Thyroid gland (tissue), 4 donors: ENCODE results near the gene SEL1L3. TPM values are rescaled to one million over a fixed set of nuclear protein-coding genes. Genes with fewer than 3 reads are reported as not detected.

Source experiments
- DNase-seq, 2 donors: peaks; one replicate each; pipeline ENCODE4 v3.0.0-alpha.2; 2019
- H3K27ac ChIP-seq, 3 donors: fragments of 200-600 bp; sonication (generic); 1 replicate in 2 of 3; 2 replicates in 1 of 3; pipeline ENCODE4 v1.5.1; 2016 to 2019; ENCODE audit warnings: mild to moderate bottlenecking in 1 of 3, moderate library complexity in 1 of 3
- H3K27me3 ChIP-seq: fragments of 200-600 bp; sonication (generic); one replicate; pipeline ENCODE4 v1.5.1; 2019
- H3K36me3 ChIP-seq, 2 donors: fragments of 200-600 bp; sonication (generic); one replicate each; pipeline ENCODE4 v1.5.1; 2016 to 2019
- H3K4me1 ChIP-seq, 2 donors: fragments of 200-600 bp; sonication (generic); one replicate each; pipeline ENCODE4 v1.5.1; 2017 to 2019
- H3K4me3 ChIP-seq, 3 donors: fragments of 200-600 bp; sonication (generic); replicated peaks in 1 of 3; 1 replicate in 2 of 3; 2 replicates in 1 of 3; pipeline ENCODE4 v1.5.1; 2016; ENCODE audit warnings: mild to moderate bottlenecking in 1 of 3
- H3K9me3 ChIP-seq: fragments of 200-600 bp; sonication (generic); one replicate; pipeline ENCODE4 v1.5.1; 2017
- POLR2A ChIP-seq, 2 donors: fragments of 450-650 bp; IDR thresholded peaks; one replicate each; pipeline ENCODE4 v1.6.1; 2017; ENCODE audit warnings: antibody characterized with exemption in 2 of 2, mild to moderate bottlenecking in 2 of 2, moderate library complexity in 1 of 2
- WGBS, 2 donors: methylation state at CpG; one replicate each; pipeline ENCODE4 v1.1.5; 2017; 5-methylcytosine and 5-hydroxymethylcytosine counted together
- intact Hi-C: fragments of 100-400 bp; cut with DNase I; formaldehyde crosslinking; loops from one replicate; pipeline ENCODE4 v1.15.1; 2023
- total RNA-seq, 4 donors: library from RNA; depleted of rRNA; stranded (reverse); fragments of >200 nt; gene quantifications; one replicate each; pipeline ENCODE4 v1.2.3, GENCODE V29; 2016
- TF ChIP-seq, protein P1 (sequence below), 6 experiments: fragments of 200-600 bp in 3 of 6; fragments of 450-650 bp in 3 of 6; sonication (generic) in 3 of 6; IDR thresholded peaks; one replicate each; pipeline ENCODE4 v1.5.1; 2016 to 2019; ENCODE audit warnings: antibody characterized with exemption in 6 of 6, mild to moderate bottlenecking in 2 of 6, inconsistent platforms in 1 of 6, moderate library complexity in 1 of 6

Gene SEL1L3
- total RNA-seq, 4 donors from 2014 or later = 18.5 to 81.4 (median 32.4) TPM

DNA sequence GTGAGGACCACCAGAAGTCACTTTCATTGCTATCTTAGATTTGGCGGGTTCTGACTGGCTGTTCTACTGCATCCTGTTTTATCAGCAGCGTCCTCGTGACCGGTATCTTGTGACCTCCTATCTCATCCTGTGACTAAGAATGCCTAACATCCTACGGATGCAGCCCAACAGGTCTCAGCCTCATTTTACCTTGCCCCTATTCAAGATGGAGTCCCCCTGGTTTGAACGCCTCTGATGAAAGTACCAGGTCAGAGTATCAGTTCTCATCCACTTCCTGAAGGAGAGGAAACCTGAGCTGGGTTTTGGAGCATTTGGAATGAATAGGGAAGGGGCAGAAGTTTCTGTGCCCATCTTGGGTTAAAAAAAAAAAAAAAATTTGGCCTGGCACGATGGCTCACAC, 136.9 kb downstream of the SEL1L3 start:
- H3K36me3 ChIP-seq = no peaks in the 10 kb centered on the region
- no peak for DNase-seq
- WGBS, 2 donors = 88 to 91% methylated on average over 7 of the region's 7 CpGs
- peaks cover 0 to 4% of the 10 kb centered on the region in 2 donors for H3K4me1 ChIP-seq
- no peaks in the 10 kb centered on the region for H3K27me3 ChIP-seq
- intact Hi-C loops = no loop called here
- H3K9me3 ChIP-seq = no peaks in the 10 kb centered on the region
- no peak for TF ChIP-seq POLR2A (IDR thresholded peaks at IDR 0.05)
- TF ChIP-seq, protein P1, sequence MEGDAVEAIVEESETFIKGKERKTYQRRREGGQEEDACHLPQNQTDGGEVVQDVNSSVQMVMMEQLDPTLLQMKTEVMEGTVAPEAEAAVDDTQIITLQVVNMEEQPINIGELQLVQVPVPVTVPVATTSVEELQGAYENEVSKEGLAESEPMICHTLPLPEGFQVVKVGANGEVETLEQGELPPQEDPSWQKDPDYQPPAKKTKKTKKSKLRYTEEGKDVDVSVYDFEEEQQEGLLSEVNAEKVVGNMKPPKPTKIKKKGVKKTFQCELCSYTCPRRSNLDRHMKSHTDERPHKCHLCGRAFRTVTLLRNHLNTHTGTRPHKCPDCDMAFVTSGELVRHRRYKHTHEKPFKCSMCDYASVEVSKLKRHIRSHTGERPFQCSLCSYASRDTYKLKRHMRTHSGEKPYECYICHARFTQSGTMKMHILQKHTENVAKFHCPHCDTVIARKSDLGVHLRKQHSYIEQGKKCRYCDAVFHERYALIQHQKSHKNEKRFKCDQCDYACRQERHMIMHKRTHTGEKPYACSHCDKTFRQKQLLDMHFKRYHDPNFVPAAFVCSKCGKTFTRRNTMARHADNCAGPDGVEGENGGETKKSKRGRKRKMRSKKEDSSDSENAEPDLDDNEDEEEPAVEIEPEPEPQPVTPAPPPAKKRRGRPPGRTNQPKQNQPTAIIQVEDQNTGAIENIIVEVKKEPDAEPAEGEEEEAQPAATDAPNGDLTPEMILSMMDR (IDR thresholded peaks at IDR 0.05) = no peak
- no peak overlapping the region for H3K27ac ChIP-seq
- H3K4me3 ChIP-seq = no peak overlapping the region

DNA sequence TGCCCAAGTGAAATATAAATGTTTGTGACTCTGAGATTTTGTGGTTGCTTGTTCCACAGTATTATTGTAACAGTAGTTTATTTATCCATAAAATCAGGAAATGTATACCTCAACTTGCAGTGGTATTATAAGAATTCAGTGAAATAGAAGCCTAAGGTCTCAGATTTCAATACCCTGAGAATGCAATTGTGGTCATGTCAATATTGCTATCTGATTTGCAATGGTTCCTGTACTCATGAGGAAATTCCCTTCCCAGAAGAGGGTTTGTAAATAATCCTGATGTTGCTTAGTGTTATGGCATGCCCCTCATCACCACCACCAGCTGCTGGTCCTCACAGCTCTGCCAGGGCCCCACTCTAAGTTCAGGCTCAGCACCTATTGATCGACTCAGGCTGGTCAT, 139.4 kb downstream of the SEL1L3 start:
- Histone ChIP-seq H3K4me3 (no peak overlapping the region), H3K27ac (no peak overlapping the region), H3K36me3 (no peaks in the 10 kb centered on the region), H3K4me1 (no peaks in the 10 kb centered on the region), H3K27me3 (no peaks in the 10 kb centered on the region), H3K9me3 (no peaks in the 10 kb centered on the region)
- TF ChIP-seq POLR2A (IDR thresholded peaks at IDR 0.05) = no peak
- TF ChIP-seq, protein P1 (IDR thresholded peaks at IDR 0.05) = no peak
- DNase-seq = no peak
- 94 to 100% methylated on average over 1 of the region's 1 CpG for WGBS, 2 donors
- intact Hi-C loops = no loop called here

DNA sequence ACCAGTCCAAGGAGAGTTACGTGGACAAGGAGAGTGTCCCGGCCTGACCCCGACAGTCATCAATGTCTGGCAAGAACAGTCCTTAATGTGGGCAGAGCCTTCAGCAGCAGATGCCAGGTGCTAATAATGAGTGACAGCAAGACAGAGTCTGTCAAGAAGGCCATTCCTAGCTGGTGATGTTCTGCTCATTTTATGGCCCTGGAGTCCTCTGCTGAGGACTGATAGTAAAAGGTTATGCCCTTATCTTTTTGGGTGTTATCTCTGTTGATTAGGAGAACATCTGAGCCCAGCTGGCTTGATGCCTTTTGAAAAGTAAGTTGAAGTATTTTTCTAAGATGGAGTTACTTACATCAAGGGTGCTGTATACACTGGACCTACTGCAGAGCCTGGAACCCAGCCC, 139.8 kb downstream of the SEL1L3 start:
- Histone ChIP-seq H3K27me3 (no peaks in the 10 kb centered on the region), H3K4me1 (no peaks in the 10 kb centered on the region), H3K9me3 (no peaks in the 10 kb centered on the region), H3K4me3 (no peak overlapping the region), H3K36me3 (no peaks in the 10 kb centered on the region), H3K27ac (no peak overlapping the region)
- WGBS, 2 donors = 70 to 73% methylated on average over 3 of the region's 3 CpGs
- intact Hi-C loops = no loop called here
- no peak for TF ChIP-seq POLR2A (IDR thresholded peaks at IDR 0.05)
- TF ChIP-seq, protein P1 (IDR thresholded peaks at IDR 0.05) = no peak
- no peak for DNase-seq

DNA sequence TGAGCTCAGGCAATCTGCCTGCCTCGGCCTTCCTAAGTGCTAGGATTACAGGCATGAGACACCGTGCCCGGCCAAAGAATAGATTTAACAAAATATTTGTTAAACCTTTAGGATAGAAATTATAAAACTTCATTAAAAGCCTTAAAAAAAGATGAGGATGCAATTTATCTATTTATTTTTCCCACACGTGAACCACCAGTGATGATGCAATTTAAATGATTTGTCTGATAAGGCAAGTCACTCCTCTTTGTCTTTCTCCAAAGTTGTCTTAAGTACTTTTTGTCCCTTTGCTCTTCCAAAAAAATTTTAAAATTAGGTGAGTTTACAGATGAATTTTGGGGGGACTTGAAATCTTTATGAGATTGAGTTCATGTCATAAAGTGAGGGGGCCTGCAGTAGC, 149.0 kb downstream of the SEL1L3 start:
- Histone ChIP-seq H3K9me3 (no peaks in the 10 kb centered on the region), H3K27ac (no peak overlapping the region), H3K36me3 (no peaks in the 10 kb centered on the region), H3K4me1 (no peaks in the 10 kb centered on the region), H3K4me3 (no peak overlapping the region), H3K27me3 (no peaks in the 10 kb centered on the region)
- intact Hi-C loops = no loop called here
- DNase-seq = no peak
- TF ChIP-seq, protein P1 (IDR thresholded peaks at IDR 0.05) = no peak
- TF ChIP-seq POLR2A (IDR thresholded peaks at IDR 0.05) = no peak
- 92 to 93% methylated on average over 4 of the region's 4 CpGs for WGBS, 2 donors

DNA sequence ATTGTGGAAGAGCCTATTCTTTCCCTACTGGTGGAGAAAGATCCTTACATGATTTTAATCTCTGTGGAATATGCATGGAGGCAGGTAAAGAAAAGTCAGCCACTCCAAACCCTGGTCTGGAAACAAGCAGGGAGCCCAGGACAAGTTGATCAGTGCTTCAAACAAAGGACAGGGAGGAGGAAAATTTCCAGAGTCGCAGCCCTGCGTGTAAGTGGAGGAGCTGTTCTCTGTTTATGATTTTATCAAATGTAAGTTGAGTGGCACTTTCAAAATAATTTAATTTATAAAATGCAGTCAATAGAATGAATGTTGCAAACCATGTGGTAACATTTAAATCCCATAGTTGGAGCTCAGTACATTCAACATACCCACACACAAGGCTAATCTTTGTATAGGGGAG, 150.2 kb downstream of the SEL1L3 start:
- Histone ChIP-seq H3K4me1 (no peaks in the 10 kb centered on the region), H3K27ac (no peak overlapping the region), H3K9me3 (no peaks in the 10 kb centered on the region), H3K27me3 (no peaks in the 10 kb centered on the region), H3K36me3 (no peaks in the 10 kb centered on the region), H3K4me3 (no peak overlapping the region)
- TF ChIP-seq, protein P1 (IDR thresholded peaks at IDR 0.05) = no peak
- no peak for TF ChIP-seq POLR2A (IDR thresholded peaks at IDR 0.05)
- 89 to 92% methylated on average over 2 of the region's 2 CpGs for WGBS, 2 donors
- no peak for DNase-seq
- intact Hi-C loops = no loop called here
